Peyer's patch (tissue), 4 donors: ENCODE measurements around the gene RETREG2.
"Not testable (repeated sequence)": the region's sequence is repeated elsewhere in the genome, so short reads cannot be mapped to it uniquely, and the experiment has no call there.

Experiments
- POLR2A ChIP-seq, 2 donors: fragments of 450-650 bp; IDR thresholded peaks; one replicate each; pipeline ENCODE4 v1.5.1; 2017; ENCODE audit warnings: antibody characterized with exemption in 2 of 2, mild to moderate bottlenecking in 2 of 2, moderate library complexity in 2 of 2
- TF ChIP-seq, protein P1 (sequence below), 6 experiments: fragments of 450-650 bp in 4 of 6; fragments of 200-600 bp in 2 of 6; sonication (generic) in 1 of 6; IDR thresholded peaks; one replicate each; pipeline ENCODE4 v1.5.1; 2017 to 2019; ENCODE audit warnings: antibody characterized with exemption in 6 of 6, mild to moderate bottlenecking in 3 of 6, moderate library complexity in 1 of 6

DNA sequence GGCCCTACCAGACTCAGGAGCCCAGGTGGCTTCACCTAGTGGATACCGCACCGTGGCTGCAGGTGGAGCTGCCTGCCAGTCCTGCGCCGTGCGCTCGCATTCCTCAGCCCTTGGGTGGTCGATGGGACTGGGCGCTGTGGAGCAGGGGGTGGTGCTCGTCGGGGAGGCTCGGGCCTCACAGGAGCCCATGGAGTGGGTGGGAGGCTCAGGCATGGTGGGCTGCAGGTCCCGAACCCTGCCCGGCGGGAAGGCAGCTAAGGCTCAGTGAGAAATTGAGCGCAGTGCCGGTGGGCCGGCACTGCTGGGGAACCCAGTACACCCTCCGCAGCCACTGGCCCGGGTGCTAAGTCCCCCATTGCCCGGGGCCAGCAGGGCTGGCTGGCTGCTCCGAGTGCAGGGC, 23.3 kb downstream of the RETREG2 start:
- TF ChIP-seq, protein P1, sequence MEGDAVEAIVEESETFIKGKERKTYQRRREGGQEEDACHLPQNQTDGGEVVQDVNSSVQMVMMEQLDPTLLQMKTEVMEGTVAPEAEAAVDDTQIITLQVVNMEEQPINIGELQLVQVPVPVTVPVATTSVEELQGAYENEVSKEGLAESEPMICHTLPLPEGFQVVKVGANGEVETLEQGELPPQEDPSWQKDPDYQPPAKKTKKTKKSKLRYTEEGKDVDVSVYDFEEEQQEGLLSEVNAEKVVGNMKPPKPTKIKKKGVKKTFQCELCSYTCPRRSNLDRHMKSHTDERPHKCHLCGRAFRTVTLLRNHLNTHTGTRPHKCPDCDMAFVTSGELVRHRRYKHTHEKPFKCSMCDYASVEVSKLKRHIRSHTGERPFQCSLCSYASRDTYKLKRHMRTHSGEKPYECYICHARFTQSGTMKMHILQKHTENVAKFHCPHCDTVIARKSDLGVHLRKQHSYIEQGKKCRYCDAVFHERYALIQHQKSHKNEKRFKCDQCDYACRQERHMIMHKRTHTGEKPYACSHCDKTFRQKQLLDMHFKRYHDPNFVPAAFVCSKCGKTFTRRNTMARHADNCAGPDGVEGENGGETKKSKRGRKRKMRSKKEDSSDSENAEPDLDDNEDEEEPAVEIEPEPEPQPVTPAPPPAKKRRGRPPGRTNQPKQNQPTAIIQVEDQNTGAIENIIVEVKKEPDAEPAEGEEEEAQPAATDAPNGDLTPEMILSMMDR (IDR thresholded peaks at IDR 0.05) = not testable (repeated sequence)
- not testable (repeated sequence) for TF ChIP-seq POLR2A (IDR thresholded peaks at IDR 0.05)
